PC-3 (cell line): ENCODE data around the gene FKBP11. TPM values are rescaled to one million over a fixed set of nuclear protein-coding genes. Genes with fewer than 3 reads are reported as not detected.
A peak's percentile ranks its signal among the peaks of the same experiment; 100 is the strongest.

ENCODE experiments used
- ATAC-seq: fragments of 200-7000 bp; cut with Tn5 transposase; 2 replicates; pipeline ENCODE4 v1.9.1; 2020; ENCODE audit warnings: mild to moderate bottlenecking, moderate library complexity
- BruUV-seq: library from RNA; stranded (reverse); fragments of 400-500 nt; replicated peaks from 2 replicates; lab custom pipeline; 2021; lab: Mats Ljungman, UMichigan
- CTCF ChIA-PET: fragments of 300-600 bp; sonication (Branson Sonifier 250); formaldehyde crosslinking; loops from one replicate; lab custom pipeline; 2022; ENCODE audit warnings: antibody characterized with exemption; lab: Charles Lee
- POLR2A ChIA-PET: fragments of 300-600 bp; sonication (Branson Sonifier 250); formaldehyde crosslinking; loops from one replicate; lab custom pipeline; 2022; ENCODE audit warnings: antibody characterized with exemption; ENCODE audit not compliant: unreplicated experiment; lab: Charles Lee
- DNase-seq: peaks from one replicate; pipeline ENCODE4 v3.0.0-alpha.2; 2015
- H2AFZ ChIP-seq: fragments of 300-600 bp; sonication (generic); 2 replicates; pipeline ENCODE4 v1.6.0; 2016; ENCODE audit warnings: antibody characterized with exemption, low read length
- H3F3A ChIP-seq: fragments of 300-600 bp; sonication (generic); one replicate; pipeline ENCODE4 v1.6.0; 2017; ENCODE audit warnings: antibody characterized with exemption, low read length, control low read depth, mild to moderate bottlenecking; ENCODE audit not compliant: unreplicated experiment
- H3K27ac ChIP-seq: fragments of 300-600 bp; sonication (generic); 2 replicates; pipeline ENCODE4 v1.5.1; 2016; ENCODE audit warnings: mild to moderate bottlenecking, low read length
- H3K27me3 ChIP-seq: fragments of 300-600 bp; sonication (generic); 2 replicates; pipeline ENCODE4 v1.6.1; 2016; ENCODE audit warnings: low read length, mixed read lengths
- H3K36me3 ChIP-seq: fragments of 300-600 bp; sonication (generic); 2 replicates; pipeline ENCODE4 v1.6.1; 2016; ENCODE audit warnings: low read depth, mixed run types, low read length, mixed read lengths
- H3K4me1 ChIP-seq: fragments of 300-600 bp; sonication (generic); 2 replicates; pipeline ENCODE4 v1.5.1; 2016; ENCODE audit warnings: low read length; ENCODE audit not compliant: insufficient read depth
- H3K4me2 ChIP-seq: fragments of 300-600 bp; sonication (generic); 2 replicates; pipeline ENCODE4 v1.6.0; 2016; ENCODE audit warnings: low read length
- H3K4me3 ChIP-seq: fragments of 300-600 bp; sonication (generic); 2 replicates; pipeline ENCODE4 v1.5.1; 2016; ENCODE audit warnings: mild to moderate bottlenecking, low read length, mixed read lengths
- H3K79me2 ChIP-seq: fragments of 300-600 bp; sonication (generic); 2 replicates; pipeline ENCODE4 v1.6.1; 2017; ENCODE audit warnings: low read length, mixed read lengths
- H3K9ac ChIP-seq: fragments of 300-600 bp; sonication (generic); 2 replicates; pipeline ENCODE4 v1.6.0; 2016; ENCODE audit warnings: mild to moderate bottlenecking, low read length
- H3K9me2 ChIP-seq: fragments of 300-600 bp; sonication (generic); replicated peaks from 2 replicates; pipeline ENCODE4 v1.6.1; 2016; ENCODE audit warnings: mixed run types, low read length, mixed read lengths
- H3K9me3 ChIP-seq: fragments of 300-600 bp; sonication (generic); 2 replicates; pipeline ENCODE4 v1.6.1; 2016; ENCODE audit warnings: low read length, mixed read lengths
- H4K20me1 ChIP-seq: fragments of 300-600 bp; sonication (generic); 2 replicates; pipeline ENCODE4 v1.6.1; 2016; ENCODE audit warnings: low read length, mixed read lengths
- CTCF ChIP-seq: fragments of 300-600 bp; sonication (generic); conservative IDR thresholded peaks from 2 replicates; pipeline ENCODE4 v1.5.1; 2017; ENCODE audit warnings: antibody characterized with exemption, low read depth, mild to moderate bottlenecking, low read length
- EZH2 ChIP-seq: fragments of 300-600 bp; sonication (generic); IDR thresholded peaks from one replicate; pipeline ENCODE4 v1.6.1; 2017; ENCODE audit warnings: antibody characterized with exemption, mild to moderate bottlenecking, low read length; ENCODE audit not compliant: unreplicated experiment
- EZH2phosphoT487 ChIP-seq: fragments of 300-600 bp; sonication (generic); IDR thresholded peaks from 2 replicates; pipeline ENCODE4 v1.6.1; 2018; ENCODE audit warnings: mild to moderate bottlenecking, antibody characterized with exemption, low read length, borderline replicate concordance
- intact Hi-C: fragments of 100-400 bp; cut with micrococcal nuclease; formaldehyde crosslinking; loops from 2 replicates; pipeline ENCODE4 v1.9.0; 2023
- total RNA-seq: library from RNA; depleted of rRNA; stranded (reverse); fragments of >200 nt; gene quantifications from 2 replicates; pipeline ENCODE4 v1.2.3, GENCODE V29; 2014

The FKBP11 gene
- total RNA-seq, 1 experiment from 2014 or later: 9.7 TPM

- CTCF ChIA-PET: no interaction called here
- Histone ChIP-seq H3K4me1 (peaks cover 15% of the 10 kb centered on the region; the same call in 1 of the 2 replicates), H3K27ac (no peak overlapping the region), H3K9me3 (no peaks in the 10 kb centered on the region), H3K79me2 (no peaks in the 10 kb centered on the region), H3K36me3 (no peaks in the 10 kb centered on the region), H3K9ac (no peak overlapping the region), H3F3A (no peaks in the 10 kb centered on the region), H3K4me2 (no peak overlapping the region), H4K20me1 (no peaks in the 10 kb centered on the region), H2AFZ (no peak overlapping the region), H3K9me2 (no peaks in the 10 kb centered on the region), H3K27me3 (peaks cover 13% of the 10 kb centered on the region), H3K4me3 (no peak overlapping the region)
- TF ChIP-seq EZH2: no peak
- TF ChIP-seq CTCF: no peak
- no peak for TF ChIP-seq EZH2phosphoT487
- no peak for DNase-seq
- no peak for ATAC-seq
- BruUV-seq: no TSS peak
- POLR2A ChIA-PET: no interaction called here
- intact Hi-C loops: no loop called here
Observed at GRCh38 chr12:48973531-48973930, 48.2 kb upstream of the FKBP11 start.

GRCh38 chr12:48972952-48973483 is 47.7 kb upstream of the FKBP11 start:
- BruUV-seq: no TSS peak
- CTCF ChIA-PET: no interaction called here
- no peaks in the 10 kb centered on the region for H3K9me2 ChIP-seq
- peaks cover 8% of the 10 kb centered on the region for H3K27me3 ChIP-seq
- no peaks in the 10 kb centered on the region for H3K36me3 ChIP-seq
- POLR2A ChIA-PET: no interaction called here
- H3K79me2 ChIP-seq: no peaks in the 10 kb centered on the region
- no peak overlapping the region for H3K9ac ChIP-seq
- H3K4me3 ChIP-seq: no peak overlapping the region
- no peak overlapping the region for H3K27ac ChIP-seq
- H2AFZ ChIP-seq: no peak overlapping the region
- H4K20me1 ChIP-seq: no peaks in the 10 kb centered on the region
- H3K4me1 ChIP-seq: peaks cover 10% of the 10 kb centered on the region; the same call in 1 of the 2 replicates
- no peak for ATAC-seq
- H3K9me3 ChIP-seq: no peaks in the 10 kb centered on the region
- no peaks in the 10 kb centered on the region for H3F3A ChIP-seq
- TF ChIP-seq EZH2phosphoT487 (no peak), CTCF (no peak), EZH2 (no peak)
- intact Hi-C loops: no loop called here
- DNase-seq: no peak
- H3K4me2 ChIP-seq: no peak overlapping the region

GRCh38 chr12:48972213-48972951 is 47.1 kb upstream of the FKBP11 start:
- Histone ChIP-seq H3K36me3 (no peaks in the 10 kb centered on the region), H3K9me2 (no peaks in the 10 kb centered on the region), H3F3A (no peaks in the 10 kb centered on the region), H3K9ac (no peak overlapping the region), H3K9me3 (no peaks in the 10 kb centered on the region), H3K27me3 (peaks cover 2% of the 10 kb centered on the region; the same call in 1 of the 2 replicates), H3K4me2 (peak overlapping the region; percentile 88), H3K4me3 (no peak overlapping the region), H3K79me2 (no peaks in the 10 kb centered on the region), H2AFZ (peak overlapping the region; percentile 83), H3K4me1 (0 out of 2 replicates have a peak, but pooled peaks cover 7% of the 10 kb centered on the region), H4K20me1 (no peaks in the 10 kb centered on the region), H3K27ac (no peak overlapping the region)
- ChIA-PET POLR2A (no interaction called here), CTCF (no interaction called here)
- BruUV-seq: no TSS peak
- intact Hi-C loops: no loop called here
- ATAC-seq (no peak), DNase-seq (no peak)
- TF ChIP-seq EZH2phosphoT487 (no peak), EZH2 (no peak), CTCF (no peak)
